HG03558 (cell line): ENCODE data around the gene CYP2A6.

Experiments used
- ATAC-seq: cut with Tn5 transposase; IDR thresholded peaks from one replicate; pipeline ENCODE4 v1.9.1; 2021; ENCODE audit warnings: moderate number of reproducible peaks; ENCODE audit not compliant: unreplicated experiment; ENCODE audit errors: extremely low read depth

Gene CYP2A6

DNA sequence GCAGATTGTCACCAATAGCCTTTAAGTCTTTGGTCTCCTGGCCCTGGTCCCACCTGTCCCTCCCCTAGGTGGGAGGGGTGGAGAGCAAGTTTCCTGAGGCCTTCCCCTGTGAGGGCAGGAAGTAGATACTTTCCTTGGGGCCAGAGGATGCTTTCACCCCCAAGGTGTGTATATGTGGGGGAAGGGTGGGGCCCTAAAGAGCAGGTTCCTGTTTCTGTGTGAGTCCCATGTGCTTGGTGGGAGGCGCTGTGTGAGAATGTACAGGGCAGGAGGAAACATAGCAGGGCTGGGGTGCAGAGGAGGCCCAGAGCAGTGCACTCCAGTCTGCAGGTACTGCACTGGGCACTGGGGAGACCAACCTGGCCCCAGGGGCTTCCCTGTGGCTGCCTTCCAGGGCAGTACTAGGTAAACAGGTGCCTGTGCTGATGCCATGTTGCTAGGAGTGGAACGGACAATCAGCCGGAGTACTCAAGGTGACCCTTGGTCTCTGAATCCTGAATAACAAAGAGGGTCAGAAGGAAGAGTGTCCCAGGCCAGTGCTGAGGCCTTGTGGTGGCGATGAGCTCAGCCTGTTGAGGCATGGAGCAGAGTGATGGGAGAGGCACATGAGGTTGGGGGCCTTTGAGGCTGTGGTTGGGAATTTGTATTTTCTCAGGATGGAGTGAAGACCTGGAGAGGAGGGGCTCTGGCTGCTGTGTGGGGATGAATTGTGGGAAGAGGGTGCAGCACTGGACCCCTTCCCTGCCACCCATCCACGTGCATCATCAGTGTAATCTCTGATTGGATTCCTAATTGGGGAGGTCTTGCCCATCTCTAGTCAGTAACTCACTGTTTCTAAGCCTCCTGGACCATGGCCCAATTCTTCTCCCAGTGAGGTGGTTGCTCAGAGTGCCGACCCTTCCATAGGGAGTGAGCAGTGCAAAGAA, 46.1 kb downstream of the CYP2A6 start:
- ATAC-seq, result no peak

DNA sequence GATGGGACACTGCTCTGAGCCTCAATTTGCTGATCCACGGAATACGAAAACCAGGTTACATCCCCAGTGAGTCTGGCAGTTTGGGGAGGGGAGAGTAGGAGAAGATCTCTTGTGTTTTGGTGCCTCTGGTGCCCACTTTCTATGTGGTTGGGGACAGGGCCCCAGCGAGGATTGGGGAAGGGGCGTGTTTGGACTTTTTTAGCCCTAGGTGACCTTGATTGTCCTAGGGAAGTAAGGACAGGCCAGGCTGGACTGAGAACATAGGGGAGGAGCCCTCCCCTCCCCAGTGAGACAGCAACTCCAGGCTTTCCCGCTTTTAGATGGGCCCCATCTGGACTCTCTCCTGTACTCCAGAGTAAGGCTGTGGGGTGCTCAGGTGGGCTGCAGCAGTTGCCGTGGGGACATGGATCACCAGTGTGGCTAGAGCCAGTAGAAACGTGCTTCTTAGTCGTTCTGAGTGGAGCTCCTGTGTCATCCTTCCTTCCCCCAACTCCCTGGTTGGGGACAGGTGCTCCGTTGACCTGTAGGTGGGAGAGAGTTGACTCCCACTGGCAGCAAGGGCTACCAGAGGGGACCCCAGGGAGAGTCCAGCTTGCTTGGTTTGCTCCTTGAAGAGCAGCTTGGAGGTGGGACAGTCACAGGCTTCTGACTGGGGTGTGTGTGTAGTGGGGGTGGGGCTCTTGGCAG, 46.9 kb downstream of the CYP2A6 start:
- no peak for ATAC-seq

DNA sequence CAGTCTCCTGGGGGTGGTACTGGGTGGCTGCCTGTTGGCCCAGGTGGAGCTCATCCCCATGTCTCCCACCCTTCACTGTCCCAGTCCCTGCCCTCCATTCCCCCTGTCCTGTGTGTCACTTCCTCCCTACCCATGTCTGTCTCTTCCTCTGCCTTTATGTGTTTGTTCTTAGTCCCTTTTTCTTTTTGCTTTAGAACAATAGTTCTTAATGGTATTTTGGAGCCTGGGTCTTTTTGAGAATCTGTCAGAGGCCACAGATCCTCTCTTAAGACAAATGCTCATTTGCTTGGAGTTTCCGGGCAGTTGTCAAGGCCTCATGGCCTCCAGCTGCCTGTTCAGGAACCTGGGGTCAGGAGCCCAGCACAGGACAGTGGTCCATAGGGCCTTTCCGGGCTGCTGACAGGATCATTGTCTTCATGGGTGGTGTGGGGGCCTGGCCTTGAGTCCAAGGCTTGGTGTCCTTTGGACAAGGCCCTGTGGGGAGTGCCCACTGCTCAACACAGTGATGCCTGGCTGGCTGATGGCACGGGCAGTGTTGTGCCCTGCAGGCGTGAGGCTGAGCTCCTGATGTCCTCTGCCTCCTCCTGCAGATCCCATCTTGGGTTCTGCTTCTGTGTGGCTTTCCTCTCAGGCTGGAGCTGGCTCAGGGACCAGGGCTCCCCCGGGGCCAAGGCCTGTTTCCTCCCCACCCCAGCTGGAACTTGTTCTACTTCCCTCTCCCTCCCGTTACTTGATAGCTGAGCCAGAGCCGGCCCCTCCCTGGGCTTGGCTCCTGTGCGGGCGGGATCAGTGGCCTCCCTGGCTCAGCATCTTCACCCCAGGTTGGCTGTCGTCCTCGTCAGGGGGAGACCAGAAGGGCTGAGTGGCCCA, 47.7 kb downstream of the CYP2A6 start:
- no peak for ATAC-seq

DNA sequence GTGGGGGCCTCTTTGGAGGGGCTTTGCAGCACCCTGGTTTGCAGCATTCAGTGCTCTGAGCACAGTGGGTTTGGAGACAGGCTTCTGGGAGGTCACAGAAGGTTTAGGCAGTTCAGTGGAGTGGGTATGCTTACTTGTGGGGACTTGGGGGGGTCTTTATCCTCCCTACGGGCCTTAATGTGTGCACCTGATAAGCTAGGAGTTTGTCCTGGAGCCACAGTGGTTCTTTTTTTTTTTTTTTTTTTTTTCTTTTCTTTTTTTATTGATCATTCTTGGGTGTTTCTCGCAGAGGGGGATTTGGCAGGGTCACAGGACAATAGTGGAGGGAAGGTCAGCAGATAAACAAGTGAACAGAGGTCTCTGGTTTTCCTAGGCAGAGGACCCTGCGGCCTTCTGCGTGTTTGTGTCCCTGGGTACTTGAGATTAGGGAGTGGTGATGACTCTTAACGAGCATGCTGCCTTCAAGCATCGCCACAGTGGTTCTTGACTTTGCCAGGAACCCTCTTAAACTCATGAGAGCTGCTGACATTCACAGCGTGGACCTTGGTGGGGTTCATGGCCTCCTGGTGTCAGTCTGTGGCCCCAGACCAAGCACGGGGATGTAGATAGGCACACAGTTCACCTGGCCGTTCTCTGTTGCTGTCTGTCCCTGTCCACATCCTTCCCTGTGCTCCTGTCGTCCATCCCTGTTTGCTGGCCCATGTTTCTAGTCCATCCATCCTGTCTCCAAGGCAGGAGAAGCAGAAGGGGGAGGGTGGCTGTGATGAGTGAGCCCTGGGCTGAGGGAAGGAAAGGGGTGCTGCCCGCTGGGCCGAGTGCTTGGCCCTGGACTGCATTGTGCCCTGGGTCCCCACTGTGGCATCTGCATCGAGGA, 48.6 kb downstream of the CYP2A6 start:
- no peak for ATAC-seq

DNA sequence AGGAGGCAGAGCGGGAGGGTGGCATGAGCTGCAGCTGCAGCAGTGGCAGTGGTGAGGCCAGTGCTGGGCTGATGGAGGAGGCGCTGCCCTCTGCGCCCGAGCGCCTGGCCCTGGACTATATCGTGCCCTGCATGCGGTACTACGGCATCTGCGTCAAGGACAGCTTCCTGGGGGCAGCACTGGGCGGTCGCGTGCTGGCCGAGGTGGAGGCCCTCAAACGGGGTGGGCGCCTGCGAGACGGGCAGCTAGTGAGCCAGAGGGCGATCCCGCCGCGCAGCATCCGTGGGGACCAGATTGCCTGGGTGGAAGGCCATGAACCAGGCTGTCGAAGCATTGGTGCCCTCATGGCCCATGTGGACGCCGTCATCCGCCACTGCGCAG, 49.3 kb downstream of the CYP2A6 start:
- ATAC-seq, result no peak

DNA sequence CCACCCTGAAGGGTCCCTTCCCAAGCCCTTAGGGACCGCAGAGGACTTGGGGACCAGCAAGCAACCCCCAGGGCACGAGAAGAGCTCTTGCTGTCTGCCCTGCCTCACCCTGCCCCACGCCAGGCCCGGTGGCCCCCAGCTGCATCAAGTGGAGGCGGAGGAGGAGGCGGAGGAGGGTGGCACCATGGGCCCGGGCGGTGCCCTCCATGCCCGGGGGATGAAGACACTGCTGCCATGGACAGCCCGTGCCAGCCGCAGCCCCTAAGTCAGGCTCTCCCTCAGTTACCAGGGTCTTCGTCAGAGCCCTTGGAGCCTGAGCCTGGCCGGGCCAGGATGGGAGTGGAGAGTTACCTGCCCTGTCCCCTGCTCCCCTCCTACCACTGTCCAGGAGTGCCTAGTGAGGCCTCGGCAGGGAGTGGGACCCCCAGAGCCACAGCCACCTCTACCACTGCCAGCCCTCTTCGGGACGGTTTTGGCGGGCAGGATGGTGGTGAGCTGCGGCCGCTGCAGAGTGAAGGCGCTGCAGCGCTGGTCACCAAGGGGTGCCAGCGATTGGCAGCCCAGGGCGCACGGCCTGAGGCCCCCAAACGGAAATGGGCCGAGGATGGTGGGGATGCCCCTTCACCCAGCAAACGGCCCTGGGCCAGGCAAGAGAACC, 49.8 kb downstream of the CYP2A6 start:
- ATAC-seq, result no peak

DNA sequence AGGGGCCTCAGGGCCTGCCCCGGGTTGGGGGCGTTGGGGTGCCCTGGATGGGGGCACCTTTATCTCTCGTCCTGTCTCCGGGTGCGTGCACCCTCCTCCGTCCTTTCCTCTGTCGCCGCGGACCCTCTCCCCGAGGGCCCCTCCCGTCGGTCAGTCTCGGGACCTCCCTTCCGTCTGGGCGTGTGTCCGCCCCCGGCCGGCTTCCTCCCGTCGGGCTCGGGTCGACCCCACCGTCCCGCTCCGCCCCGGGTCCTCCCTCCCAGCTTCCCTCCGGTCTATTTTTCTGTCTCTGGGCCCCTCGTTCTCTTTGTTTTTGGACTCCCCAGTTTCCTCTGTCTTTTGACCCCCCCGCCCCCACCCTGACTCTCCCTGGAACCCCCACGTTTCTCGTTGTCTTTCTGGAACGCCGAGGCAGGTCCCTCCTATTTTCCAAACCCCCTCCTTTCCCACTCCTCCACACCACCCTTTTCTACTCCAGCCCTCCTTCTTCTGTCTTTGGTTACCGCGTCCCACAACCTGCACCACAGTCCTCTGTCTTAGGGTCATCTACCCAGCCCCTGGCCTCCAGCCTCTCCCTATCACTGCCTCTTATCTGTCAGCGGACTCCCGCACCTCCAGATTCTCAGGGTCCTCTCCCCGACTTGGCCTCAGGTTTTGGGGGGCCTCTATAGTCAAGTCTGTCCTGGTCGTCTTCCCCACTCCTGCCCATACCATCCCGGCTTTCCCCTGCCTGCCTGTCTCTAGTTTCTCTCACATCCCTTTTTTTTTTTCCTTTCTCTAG, 50.5 kb downstream of the CYP2A6 start:
- no peak for ATAC-seq

DNA sequence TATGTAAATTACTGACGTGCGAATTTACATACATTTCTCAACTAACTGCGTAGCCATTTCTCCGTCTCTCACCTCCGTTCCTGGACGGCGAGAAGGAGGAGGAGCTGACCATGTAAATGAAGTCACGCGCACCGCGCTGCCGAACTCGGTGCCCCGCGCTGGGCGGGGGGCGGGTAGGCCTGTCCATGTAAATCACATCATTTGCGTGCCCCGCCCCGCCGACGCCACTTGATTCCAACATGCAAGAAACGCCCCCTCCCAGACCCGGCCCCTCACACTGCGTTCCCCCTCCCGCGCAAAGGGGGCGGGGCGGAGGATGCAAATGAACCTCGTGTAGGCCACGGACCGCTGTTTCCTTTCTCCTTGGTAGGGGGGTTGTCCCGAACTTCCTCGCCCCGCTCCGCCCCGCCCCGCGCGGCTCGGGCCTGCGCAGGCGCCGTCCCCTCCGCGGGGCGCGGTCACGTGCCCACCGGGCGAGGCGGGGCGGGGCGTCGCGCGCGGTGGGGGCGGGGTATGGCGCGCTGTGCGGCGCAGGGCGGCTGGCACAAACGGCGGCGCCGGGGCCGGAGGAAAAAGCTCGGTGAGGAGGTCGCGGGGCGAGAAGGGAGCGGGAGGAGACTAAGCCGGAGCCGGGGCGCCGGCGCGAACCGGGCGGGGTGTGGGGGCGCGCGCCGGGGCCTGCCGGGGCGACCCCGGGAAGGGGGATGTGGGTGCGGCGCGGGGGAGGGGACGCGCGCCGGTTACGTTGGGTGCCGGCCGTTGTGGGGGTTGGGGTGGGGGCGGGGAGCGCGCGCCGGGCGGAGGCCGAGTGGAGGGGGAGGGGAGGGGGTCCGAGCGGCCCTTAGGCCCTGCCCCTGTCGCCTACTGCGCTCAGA, 51.3 kb downstream of the CYP2A6 start, which contains the start of gene EGLN2:
Gene EGLN2, plus strand, starts transcription at position 509 of the 875 bp plus-strand sequence. CDS start 1,382 bp downstream, outside the sequence.
- ATAC-seq, result peak; percentile 58

DNA sequence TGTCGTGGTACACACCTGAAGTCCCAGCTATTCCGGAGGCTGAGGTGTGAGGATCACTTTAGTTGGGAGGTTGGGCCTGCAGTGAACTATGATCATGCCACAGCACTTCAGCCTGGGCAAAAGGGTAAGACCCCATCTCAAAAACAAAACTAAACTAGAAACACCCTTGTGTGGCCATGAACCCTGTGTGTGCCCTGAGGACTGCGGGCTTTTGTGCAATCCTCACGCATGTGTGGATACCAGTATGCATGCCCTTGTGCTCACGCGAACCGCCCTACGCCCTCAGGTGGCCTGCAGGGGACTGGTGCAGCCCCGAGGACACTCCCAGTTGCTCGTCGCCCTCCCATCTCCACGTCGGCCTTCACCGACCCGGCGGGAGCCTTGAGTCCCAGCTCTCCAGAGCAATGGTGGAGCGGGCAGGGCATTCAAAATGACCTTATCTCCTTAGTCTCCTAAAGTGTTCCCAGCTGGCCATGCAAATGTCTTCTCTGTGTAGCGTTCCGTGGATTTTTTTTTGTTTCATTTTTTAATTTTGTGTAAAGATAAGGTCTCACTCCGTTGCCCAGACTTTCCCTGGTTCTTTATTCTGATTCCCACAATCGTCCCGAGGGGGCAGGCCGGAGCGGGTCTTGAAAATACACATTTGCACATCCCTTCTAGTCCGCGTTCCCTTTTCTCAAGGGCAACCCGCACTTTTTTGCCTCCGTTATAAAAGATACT, 52.1 kb downstream of the CYP2A6 start:
- ATAC-seq, result no peak

DNA sequence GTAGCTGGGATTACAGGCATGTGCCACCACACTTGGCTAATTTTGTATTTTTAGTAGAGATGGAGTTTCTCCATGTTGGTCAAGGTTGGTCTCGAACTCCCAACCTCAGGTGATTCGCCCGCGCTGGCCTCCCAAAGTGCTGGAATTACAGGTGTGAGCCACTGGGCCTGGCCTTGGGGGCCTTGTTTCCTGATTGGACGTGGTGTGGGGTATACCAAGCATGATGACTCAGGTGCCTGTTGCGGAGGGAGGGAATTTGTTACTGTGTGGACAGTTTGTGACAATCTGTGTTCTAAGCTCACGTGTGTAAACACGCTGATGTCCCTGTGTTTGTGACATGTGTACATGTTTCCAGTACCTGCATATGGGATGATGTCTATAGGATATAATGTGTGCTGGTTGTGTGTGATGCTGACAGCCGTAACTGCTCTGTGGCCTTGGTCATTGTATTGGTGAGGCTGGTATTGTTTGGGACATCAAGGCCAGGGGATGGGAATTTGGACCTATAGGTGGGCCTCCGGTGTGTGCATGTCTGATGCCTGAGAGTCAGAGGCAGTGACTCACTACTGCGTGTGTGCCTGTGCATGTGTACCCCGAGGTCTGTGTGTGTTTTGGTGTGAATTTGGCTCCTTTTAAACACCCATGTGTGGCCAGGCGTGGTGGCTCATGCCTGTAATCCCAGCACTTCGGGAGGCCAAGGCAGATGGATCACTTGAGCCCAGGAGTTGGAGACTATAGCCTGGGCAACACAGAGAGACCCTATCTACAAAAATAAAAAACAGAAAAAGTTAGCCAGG, 52.9 kb downstream of the CYP2A6 start:
- ATAC-seq, result no peak
